ENCODE data around the gene CLIC5.

DNA sequence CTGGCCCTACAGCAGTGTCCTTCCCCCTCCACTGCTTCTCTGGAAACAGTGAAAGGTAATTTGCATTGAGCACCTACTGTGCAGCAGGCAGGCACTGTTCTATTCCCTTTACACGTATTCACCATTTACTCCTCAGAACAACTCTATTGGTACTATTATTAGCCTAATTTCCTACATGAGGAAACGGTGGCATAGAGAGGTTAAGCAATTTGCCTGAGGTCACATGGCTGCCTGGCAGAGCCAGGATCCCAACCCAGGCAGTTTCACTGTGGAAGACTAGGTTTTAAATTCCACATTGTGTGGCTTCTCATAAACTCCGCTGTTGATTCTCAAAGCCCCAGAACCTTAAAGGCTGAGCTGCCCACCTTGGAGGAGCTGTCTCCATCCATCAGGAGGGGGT lies 72.7 kb downstream of the CLIC5 start:
- TF ChIP-seq, protein P1, sequence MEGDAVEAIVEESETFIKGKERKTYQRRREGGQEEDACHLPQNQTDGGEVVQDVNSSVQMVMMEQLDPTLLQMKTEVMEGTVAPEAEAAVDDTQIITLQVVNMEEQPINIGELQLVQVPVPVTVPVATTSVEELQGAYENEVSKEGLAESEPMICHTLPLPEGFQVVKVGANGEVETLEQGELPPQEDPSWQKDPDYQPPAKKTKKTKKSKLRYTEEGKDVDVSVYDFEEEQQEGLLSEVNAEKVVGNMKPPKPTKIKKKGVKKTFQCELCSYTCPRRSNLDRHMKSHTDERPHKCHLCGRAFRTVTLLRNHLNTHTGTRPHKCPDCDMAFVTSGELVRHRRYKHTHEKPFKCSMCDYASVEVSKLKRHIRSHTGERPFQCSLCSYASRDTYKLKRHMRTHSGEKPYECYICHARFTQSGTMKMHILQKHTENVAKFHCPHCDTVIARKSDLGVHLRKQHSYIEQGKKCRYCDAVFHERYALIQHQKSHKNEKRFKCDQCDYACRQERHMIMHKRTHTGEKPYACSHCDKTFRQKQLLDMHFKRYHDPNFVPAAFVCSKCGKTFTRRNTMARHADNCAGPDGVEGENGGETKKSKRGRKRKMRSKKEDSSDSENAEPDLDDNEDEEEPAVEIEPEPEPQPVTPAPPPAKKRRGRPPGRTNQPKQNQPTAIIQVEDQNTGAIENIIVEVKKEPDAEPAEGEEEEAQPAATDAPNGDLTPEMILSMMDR (IDR thresholded peaks at IDR 0.05): no peak
- TF ChIP-seq EZH2 (IDR thresholded peaks at IDR 0.05; ENCODE audit: borderline replicate concordance, insufficient read depth, low read depth, low read length, poor library complexity, severe bottlenecking): no peak

All from B cell (primary cell).